ENCODE data around the gene WNT7A. TPM values are rescaled to one million over a fixed set of nuclear protein-coding genes. Genes with fewer than 3 reads are reported as not detected.

Gene WNT7A
- polyA plus RNA-seq, 1 of the 3 experiments (the other 2 are of a cell fraction): not detected

DNA sequence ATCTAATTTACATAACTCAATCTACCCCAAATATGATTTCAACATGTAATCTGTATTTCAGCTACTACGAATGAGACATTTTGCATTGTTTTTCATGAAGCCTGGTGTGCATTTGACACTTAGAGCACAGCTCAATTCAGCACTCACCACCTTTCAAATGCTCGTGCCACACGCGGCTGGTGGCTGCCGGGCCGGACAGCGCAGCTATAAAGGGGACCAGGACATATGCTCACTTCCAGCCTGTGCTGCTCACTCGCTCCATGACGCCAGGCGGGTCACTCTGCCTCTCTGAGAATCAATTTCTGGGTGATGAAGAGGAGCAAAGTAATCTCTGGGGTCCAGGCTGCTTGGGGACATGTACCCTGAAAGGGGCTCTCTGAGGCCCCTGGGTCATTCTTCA lies 93.1 kb downstream of the WNT7A start:
- POLR2A ChIA-PET: no interaction called here
- H3K4me1 ChIP-seq (ENCODE audit: control insufficient read depth in 1 of 2, insufficient read depth in 2 of 2, low read depth in 1 of 2, low read length in 1 of 2): peaks cover 0 to 31% of the 10 kb centered on the region in 2 experiments; a peak in 2 of 4 replicates
- no peak overlapping the region for H3K4me3 ChIP-seq (ENCODE audit: low read depth in 2 of 2, low read length in 1 of 2)
- H3K36me3 ChIP-seq (replicated peaks in 1 of 2; ENCODE audit: control insufficient read depth in 1 of 2, insufficient read depth in 2 of 2, low read length in 1 of 2): no peaks in the 10 kb centered on the region
- no peak overlapping the region for H3K9ac ChIP-seq
- H2AFZ ChIP-seq (ENCODE audit: low read depth): no peak overlapping the region
- TF ChIP-seq RCOR1 (IDR thresholded peaks at IDR 0.05; ENCODE audit: low read length) (no peak), TEAD4 (IDR thresholded peaks at IDR 0.05; ENCODE audit: borderline replicate concordance, insufficient read depth) (no peak), FOSL2 (IDR thresholded peaks at IDR 0.05; ENCODE audit: borderline replicate concordance, low read depth) (no peak), POLR2AphosphoS5 (IDR thresholded peaks at IDR 0.05; ENCODE audit: low read depth, low read length) (no peak), EP300 (IDR thresholded peaks at IDR 0.05; ENCODE audit: borderline replicate concordance in 1 of 2, low read depth in 1 of 2, low read length in 1 of 2) (no peak), MEF2A (IDR thresholded peaks at IDR 0.05; ENCODE audit: borderline replicate concordance, low read depth) (no peak), RXRA (IDR thresholded peaks at IDR 0.05; ENCODE audit: borderline replicate concordance, low read depth) (no peak), CHD2 (IDR thresholded peaks at IDR 0.05; ENCODE audit: low read length, partially characterized antibody) (no peak)
- TF ChIP-seq, protein P1, sequence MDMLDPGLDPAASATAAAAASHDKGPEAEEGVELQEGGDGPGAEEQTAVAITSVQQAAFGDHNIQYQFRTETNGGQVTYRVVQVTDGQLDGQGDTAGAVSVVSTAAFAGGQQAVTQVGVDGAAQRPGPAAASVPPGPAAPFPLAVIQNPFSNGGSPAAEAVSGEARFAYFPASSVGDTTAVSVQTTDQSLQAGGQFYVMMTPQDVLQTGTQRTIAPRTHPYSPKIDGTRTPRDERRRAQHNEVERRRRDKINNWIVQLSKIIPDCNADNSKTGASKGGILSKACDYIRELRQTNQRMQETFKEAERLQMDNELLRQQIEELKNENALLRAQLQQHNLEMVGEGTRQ (IDR thresholded peaks at IDR 0.05; ENCODE audit: borderline replicate concordance, low read depth, low read length): no peak
- TF ChIP-seq, protein P2, sequence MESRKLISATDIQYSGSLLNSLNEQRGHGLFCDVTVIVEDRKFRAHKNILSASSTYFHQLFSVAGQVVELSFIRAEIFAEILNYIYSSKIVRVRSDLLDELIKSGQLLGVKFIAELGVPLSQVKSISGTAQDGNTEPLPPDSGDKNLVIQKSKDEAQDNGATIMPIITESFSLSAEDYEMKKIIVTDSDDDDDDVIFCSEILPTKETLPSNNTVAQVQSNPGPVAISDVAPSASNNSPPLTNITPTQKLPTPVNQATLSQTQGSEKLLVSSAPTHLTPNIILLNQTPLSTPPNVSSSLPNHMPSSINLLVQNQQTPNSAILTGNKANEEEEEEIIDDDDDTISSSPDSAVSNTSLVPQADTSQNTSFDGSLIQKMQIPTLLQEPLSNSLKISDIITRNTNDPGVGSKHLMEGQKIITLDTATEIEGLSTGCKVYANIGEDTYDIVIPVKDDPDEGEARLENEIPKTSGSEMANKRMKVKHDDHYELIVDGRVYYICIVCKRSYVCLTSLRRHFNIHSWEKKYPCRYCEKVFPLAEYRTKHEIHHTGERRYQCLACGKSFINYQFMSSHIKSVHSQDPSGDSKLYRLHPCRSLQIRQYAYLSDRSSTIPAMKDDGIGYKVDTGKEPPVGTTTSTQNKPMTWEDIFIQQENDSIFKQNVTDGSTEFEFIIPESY (IDR thresholded peaks at IDR 0.05; ENCODE audit: borderline replicate concordance, low read depth): no peak
- TF ChIP-seq, protein P3, sequence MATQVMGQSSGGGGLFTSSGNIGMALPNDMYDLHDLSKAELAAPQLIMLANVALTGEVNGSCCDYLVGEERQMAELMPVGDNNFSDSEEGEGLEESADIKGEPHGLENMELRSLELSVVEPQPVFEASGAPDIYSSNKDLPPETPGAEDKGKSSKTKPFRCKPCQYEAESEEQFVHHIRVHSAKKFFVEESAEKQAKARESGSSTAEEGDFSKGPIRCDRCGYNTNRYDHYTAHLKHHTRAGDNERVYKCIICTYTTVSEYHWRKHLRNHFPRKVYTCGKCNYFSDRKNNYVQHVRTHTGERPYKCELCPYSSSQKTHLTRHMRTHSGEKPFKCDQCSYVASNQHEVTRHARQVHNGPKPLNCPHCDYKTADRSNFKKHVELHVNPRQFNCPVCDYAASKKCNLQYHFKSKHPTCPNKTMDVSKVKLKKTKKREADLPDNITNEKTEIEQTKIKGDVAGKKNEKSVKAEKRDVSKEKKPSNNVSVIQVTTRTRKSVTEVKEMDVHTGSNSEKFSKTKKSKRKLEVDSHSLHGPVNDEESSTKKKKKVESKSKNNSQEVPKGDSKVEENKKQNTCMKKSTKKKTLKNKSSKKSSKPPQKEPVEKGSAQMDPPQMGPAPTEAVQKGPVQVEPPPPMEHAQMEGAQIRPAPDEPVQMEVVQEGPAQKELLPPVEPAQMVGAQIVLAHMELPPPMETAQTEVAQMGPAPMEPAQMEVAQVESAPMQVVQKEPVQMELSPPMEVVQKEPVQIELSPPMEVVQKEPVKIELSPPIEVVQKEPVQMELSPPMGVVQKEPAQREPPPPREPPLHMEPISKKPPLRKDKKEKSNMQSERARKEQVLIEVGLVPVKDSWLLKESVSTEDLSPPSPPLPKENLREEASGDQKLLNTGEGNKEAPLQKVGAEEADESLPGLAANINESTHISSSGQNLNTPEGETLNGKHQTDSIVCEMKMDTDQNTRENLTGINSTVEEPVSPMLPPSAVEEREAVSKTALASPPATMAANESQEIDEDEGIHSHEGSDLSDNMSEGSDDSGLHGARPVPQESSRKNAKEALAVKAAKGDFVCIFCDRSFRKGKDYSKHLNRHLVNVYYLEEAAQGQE (IDR thresholded peaks at IDR 0.05; ENCODE audit: low read depth, low read length): no peak
- TF ChIP-seq, protein P4, sequence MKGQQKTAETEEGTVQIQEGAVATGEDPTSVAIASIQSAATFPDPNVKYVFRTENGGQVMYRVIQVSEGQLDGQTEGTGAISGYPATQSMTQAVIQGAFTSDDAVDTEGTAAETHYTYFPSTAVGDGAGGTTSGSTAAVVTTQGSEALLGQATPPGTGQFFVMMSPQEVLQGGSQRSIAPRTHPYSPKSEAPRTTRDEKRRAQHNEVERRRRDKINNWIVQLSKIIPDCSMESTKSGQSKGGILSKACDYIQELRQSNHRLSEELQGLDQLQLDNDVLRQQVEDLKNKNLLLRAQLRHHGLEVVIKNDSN (IDR thresholded peaks at IDR 0.05; ENCODE audit: borderline replicate concordance, low read depth): no peak
- TF ChIP-seq, protein P5, sequence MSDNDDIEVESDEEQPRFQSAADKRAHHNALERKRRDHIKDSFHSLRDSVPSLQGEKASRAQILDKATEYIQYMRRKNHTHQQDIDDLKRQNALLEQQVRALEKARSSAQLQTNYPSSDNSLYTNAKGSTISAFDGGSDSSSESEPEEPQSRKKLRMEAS (IDR thresholded peaks at IDR 0.05; ENCODE audit: low read depth): no peak
- no peaks in the 10 kb centered on the region for H3K79me2 ChIP-seq (ENCODE audit: insufficient read depth)
- CTCF ChIA-PET: interaction anchor here (1.6 to 2.0 kb wide), 2 partner anchors 94 to 129 kb away, joined by 3 to 6 read pairs; partner anchors contain the start of gene WNT7A
- no peaks in the 10 kb centered on the region for H4K20me1 ChIP-seq (ENCODE audit: insufficient read depth)
- no peaks in the 10 kb centered on the region for H3K9me2 ChIP-seq
- H3F3A ChIP-seq (replicated peaks; ENCODE audit: insufficient read depth): no peaks in the 10 kb centered on the region
- no peak overlapping the region for H3K4me2 ChIP-seq
- no peak for DNase-seq
- H3K27ac ChIP-seq (ENCODE audit: low read depth in 2 of 2, low read length in 1 of 2): no peak overlapping the region
- WGBS (ENCODE audit: low lambda C conversion rate): 72% methylated on average over 10 of the region's 10 CpGs
- H3K9me3 ChIP-seq: no peaks in the 10 kb centered on the region
- no peaks in the 10 kb centered on the region for H3K27me3 ChIP-seq (ENCODE audit: insufficient read depth)

All from SK-N-SH (cell line).